ENCODE measurements around the gene HOXD3. TPM values are rescaled to one million over a fixed set of nuclear protein-coding genes. Genes with fewer than 3 reads are reported as not detected.

Gene HOXD3
- polyA plus RNA-seq, 1 donor: 3.9 TPM

GRCh38 chr2:176184749-176185148 lies 27.6 kb downstream of the HOXD3 start:
- Histone ChIP-seq H3K36me3 (ENCODE audit: control insufficient read depth, insufficient read depth, low read length) (no peaks in the 10 kb centered on the region), H3K4me1 (ENCODE audit: control insufficient read depth, insufficient read depth, low read length) (peaks cover 11% of the 10 kb centered on the region), H3K27me3 (ENCODE audit: control insufficient read depth, insufficient read depth, low read length) (peaks cover 80% of the 10 kb centered on the region), H3K27ac (ENCODE audit: low read length) (no peak overlapping the region), H3K4me3 (ENCODE audit: low read length) (no peak overlapping the region), H3K9me3 (ENCODE audit: control insufficient read depth, low read depth, low read length) (peaks cover 4% of the 10 kb centered on the region)
- DNase-seq: no peak
- WGBS (ENCODE audit: insufficient coverage, low lambda C conversion rate): no CpG with 5 or more reads among the region's 2 CpGs

- DNase-seq: no peak
- WGBS (ENCODE audit: insufficient coverage, low lambda C conversion rate): no CpG with 5 or more reads among the region's 2 CpGs
- Histone ChIP-seq H3K36me3 (ENCODE audit: control insufficient read depth, insufficient read depth, low read length) (no peaks in the 10 kb centered on the region), H3K9me3 (ENCODE audit: control insufficient read depth, low read depth, low read length) (peaks cover 4% of the 10 kb centered on the region), H3K27ac (ENCODE audit: low read length) (no peak overlapping the region), H3K4me3 (ENCODE audit: low read length) (no peak overlapping the region), H3K4me1 (ENCODE audit: control insufficient read depth, insufficient read depth, low read length) (peaks cover 14% of the 10 kb centered on the region), H3K27me3 (ENCODE audit: control insufficient read depth, insufficient read depth, low read length) (peaks cover 81% of the 10 kb centered on the region)
Observed at GRCh38 chr2:176186024-176186423, 28.9 kb downstream of the HOXD3 start.

DNA sequence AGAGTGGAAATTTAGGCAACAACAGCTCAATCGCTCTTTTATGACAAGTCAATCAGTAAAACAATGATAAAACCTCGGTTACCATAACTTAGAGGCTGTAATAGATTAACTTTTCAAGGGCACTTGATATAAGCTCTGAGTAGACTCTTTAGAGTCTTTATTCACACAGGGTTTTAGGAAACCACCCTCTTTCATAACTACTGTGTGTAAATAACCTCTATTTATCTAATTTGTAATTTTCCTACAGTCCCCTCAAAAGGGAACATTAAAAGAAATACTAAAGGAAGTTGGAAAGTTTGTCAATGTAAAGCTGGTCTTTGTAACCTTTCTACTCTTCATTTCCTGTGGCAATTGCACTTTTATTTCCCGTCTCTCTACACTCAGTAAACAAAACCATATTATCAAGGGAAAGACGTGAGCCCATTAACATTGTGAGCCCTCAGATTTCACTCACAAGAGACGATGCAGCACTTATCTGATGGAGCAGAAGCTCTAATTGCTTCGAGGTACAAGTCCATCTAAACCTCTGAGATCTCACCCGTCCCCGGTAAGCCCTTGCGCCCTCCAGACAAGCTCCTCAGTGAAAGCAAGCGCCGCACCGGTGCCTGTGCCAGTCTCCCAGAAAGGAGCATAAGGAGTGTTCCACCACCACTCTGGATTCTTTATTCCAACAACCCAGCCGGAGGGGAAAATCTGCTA lies 30.2 kb downstream of the HOXD3 start:
- Histone ChIP-seq H3K9me3 (ENCODE audit: control insufficient read depth, low read depth, low read length) (peaks cover 4% of the 10 kb centered on the region), H3K27me3 (ENCODE audit: control insufficient read depth, insufficient read depth, low read length) (peaks cover 84% of the 10 kb centered on the region), H3K4me1 (ENCODE audit: control insufficient read depth, insufficient read depth, low read length) (peaks cover 14% of the 10 kb centered on the region), H3K27ac (ENCODE audit: low read length) (peak overlapping the region; percentile 60), H3K36me3 (ENCODE audit: control insufficient read depth, insufficient read depth, low read length) (no peaks in the 10 kb centered on the region), H3K4me3 (ENCODE audit: low read length) (peak overlapping the region; percentile 62)
- WGBS (ENCODE audit: insufficient coverage, low lambda C conversion rate): no CpG with 5 or more reads among the region's 13 CpGs
- peak in 1 of 2 donors; percentile 68 for DNase-seq

DNA sequence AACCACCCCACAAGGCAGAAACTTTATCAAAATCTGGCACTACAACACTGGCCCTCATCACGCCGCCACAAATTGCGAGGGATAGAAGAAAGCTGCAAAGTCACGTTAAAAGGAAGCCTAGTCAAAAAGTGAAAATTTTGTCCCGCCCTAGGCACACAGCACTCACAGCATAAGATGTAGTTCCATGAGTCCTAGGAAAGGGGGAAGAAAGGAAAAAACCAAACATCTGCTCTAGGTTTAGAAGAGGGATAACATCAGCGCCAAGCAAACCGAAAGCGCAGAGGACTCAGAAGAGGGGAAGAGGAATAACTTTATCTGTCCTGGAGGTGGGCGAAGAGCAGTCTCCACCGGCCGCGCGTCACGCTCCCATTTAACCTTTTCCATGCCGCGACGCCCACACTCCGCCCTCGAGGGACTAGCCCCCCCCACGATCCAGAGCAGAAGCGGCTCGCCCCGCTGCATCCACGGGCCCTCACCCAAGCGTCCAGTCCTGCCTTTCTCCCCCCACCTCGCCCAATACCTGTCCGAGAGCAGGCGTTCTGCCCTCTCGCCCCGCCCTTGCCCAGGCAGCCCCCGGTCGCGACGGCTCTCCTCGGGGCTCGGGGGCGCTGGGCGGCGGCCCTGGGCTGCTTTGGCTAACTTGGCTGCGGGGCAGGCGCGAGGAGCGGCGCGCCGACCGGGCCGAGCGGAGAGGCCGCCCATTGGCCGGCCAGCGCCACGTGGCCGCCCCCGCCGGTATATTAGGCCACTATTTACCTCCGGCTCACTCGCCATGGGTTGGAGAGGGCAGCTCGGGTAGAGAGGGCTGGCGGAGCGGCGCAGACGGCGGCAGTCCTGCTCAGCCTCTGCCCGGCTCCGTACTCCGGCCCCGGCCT lies 31.0 kb downstream of the HOXD3 start, which contains the start of gene HOXD1:
Gene HOXD1 (plus strand): TSS at position 770 of the 875 bp plus-strand sequence. CDS start 134 bp downstream, outside the sequence.
- H3K4me1 ChIP-seq (ENCODE audit: control insufficient read depth, insufficient read depth, low read length): peaks cover 14% of the 10 kb centered on the region
- H3K4me3 ChIP-seq (ENCODE audit: low read length): peak within 1 kb of the TSS; percentile 62
- peak in 1 of 2 donors; percentile 67 for DNase-seq
- WGBS (ENCODE audit: insufficient coverage, low lambda C conversion rate): 0% methylated on average over 2 of the region's 68 CpGs
- H3K27ac ChIP-seq (ENCODE audit: low read length): peak within 1 kb of the TSS; percentile 60
- H3K36me3 ChIP-seq (ENCODE audit: control insufficient read depth, insufficient read depth, low read length): no peaks in the 10 kb centered on the region
- peaks cover 4% of the 10 kb centered on the region for H3K9me3 ChIP-seq (ENCODE audit: control insufficient read depth, low read depth, low read length)
- peaks cover 83% of the 10 kb centered on the region for H3K27me3 ChIP-seq (ENCODE audit: control insufficient read depth, insufficient read depth, low read length)

- peak in 1 of 2 donors; percentile 52 for DNase-seq
- Histone ChIP-seq H3K4me1 (ENCODE audit: control insufficient read depth, insufficient read depth, low read length) (peaks cover 14% of the 10 kb centered on the region), H3K27me3 (ENCODE audit: control insufficient read depth, insufficient read depth, low read length) (peaks cover 77% of the 10 kb centered on the region), H3K27ac (ENCODE audit: low read length) (peak overlapping the region; percentile 60), H3K9me3 (ENCODE audit: control insufficient read depth, low read depth, low read length) (peaks cover 4% of the 10 kb centered on the region), H3K4me3 (ENCODE audit: low read length) (peak overlapping the region; percentile 62), H3K36me3 (ENCODE audit: control insufficient read depth, insufficient read depth, low read length) (no peaks in the 10 kb centered on the region)
- WGBS (ENCODE audit: insufficient coverage, low lambda C conversion rate): no CpG with 5 or more reads among the region's 98 CpGs
Observed at GRCh38 chr2:176188774-176189680, 31.9 kb downstream of the HOXD3 start.

DNA sequence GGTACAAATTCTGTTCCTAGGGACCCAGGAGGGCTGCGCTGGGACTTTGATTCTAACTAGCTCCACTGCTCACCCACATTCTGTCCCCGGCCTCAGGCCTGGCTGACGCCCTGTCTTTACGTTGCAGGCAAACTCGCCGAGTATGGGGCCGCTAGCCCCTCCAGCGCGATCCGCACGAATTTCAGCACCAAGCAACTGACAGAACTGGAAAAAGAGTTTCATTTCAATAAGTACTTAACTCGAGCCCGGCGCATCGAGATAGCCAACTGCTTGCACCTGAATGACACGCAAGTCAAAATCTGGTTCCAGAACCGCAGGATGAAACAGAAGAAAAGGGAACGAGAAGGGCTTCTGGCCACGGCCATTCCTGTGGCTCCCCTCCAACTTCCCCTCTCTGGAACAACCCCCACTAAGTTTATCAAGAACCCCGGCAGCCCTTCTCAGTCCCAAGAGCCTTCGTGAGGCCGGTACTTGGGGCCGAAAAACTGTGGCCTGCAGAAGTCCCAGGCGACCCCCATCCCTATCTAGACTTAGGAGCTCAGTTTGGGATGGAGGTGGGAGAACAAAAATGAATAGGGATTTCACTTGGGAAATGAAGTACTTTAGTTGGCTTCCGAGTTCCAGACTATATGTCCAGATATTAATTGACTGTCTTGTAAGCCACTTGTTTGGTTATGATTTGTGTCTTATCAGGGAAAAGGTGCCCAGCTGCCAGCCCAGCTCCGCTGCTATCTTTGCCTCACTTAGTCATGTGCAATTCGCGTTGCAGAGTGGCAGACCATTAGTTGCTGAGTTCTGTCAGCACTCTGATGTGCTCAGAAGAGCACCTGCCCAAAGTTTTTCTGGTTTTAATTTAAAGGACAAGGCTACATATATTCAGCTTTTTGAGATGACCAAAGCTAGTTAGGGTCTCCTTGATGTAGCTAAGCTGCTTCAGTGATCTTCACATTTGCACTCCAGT lies 32.9 kb downstream of the HOXD3 start:
- H3K36me3 ChIP-seq (ENCODE audit: control insufficient read depth, insufficient read depth, low read length): no peaks in the 10 kb centered on the region
- peaks cover 14% of the 10 kb centered on the region for H3K4me1 ChIP-seq (ENCODE audit: control insufficient read depth, insufficient read depth, low read length)
- H3K27ac ChIP-seq (ENCODE audit: low read length): no peak overlapping the region
- DNase-seq: peak in 1 of 2 donors; percentile 19
- peak overlapping the region; percentile 47 for H3K4me3 ChIP-seq (ENCODE audit: low read length)
- peaks cover 77% of the 10 kb centered on the region for H3K27me3 ChIP-seq (ENCODE audit: control insufficient read depth, insufficient read depth, low read length)
- no CpG with 5 or more reads among the region's 28 CpGs for WGBS (ENCODE audit: insufficient coverage, low lambda C conversion rate)
- H3K9me3 ChIP-seq (ENCODE audit: control insufficient read depth, low read depth, low read length): peaks cover 4% of the 10 kb centered on the region

DNA sequence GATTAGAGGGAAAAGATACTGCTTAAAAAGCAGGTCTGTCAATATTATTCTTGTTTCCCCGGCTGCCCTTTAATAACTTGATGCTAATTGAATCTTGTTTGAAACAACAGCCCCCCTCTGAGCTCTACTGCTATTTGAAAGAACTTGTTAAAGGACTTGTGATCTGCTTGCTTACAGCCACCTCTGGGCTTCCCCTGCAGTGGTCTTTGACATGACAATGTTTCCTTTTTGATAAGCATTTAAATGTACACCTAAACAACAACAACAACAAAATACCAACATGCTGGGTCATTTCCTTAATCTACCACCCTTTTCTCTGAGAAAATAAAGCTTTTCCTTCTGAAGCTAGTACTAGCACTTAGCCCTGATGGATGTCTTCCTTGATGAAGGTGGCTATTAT lies 35.2 kb downstream of the HOXD3 start:
- H3K27me3 ChIP-seq (ENCODE audit: control insufficient read depth, insufficient read depth, low read length): peaks cover 67% of the 10 kb centered on the region
- no peak for DNase-seq
- no peaks in the 10 kb centered on the region for H3K36me3 ChIP-seq (ENCODE audit: control insufficient read depth, insufficient read depth, low read length)
- H3K9me3 ChIP-seq (ENCODE audit: control insufficient read depth, low read depth, low read length): peaks cover 4% of the 10 kb centered on the region
- no peak overlapping the region for H3K27ac ChIP-seq (ENCODE audit: low read length)
- peaks cover 10% of the 10 kb centered on the region for H3K4me1 ChIP-seq (ENCODE audit: control insufficient read depth, insufficient read depth, low read length)
- no peak overlapping the region for H3K4me3 ChIP-seq (ENCODE audit: low read length)
- no CpG with 5 or more reads among the region's 1 CpG for WGBS (ENCODE audit: insufficient coverage, low lambda C conversion rate)

DNA sequence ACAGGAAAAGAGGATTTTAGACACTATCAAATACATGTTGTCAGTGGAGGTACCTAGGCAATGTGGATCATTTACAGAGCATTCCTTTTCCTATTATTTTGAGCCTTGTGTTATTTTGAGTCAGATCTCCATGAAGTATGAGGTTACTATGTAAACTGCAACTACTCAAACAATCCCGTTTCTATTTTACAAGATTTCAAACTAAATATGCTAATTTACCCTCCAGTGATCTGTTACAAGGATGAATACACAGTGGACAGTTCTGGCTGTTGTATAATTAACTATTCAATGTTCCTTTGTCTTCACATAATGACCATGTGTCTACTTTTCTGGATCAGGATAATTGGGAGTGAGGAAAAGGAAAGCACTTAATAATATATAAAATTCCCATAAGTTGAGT lies 35.9 kb downstream of the HOXD3 start:
- H3K27ac ChIP-seq (ENCODE audit: low read length): no peak overlapping the region
- H3K27me3 ChIP-seq (ENCODE audit: control insufficient read depth, insufficient read depth, low read length): peaks cover 60% of the 10 kb centered on the region
- no CpG with 5 or more reads among the region's 1 CpG for WGBS (ENCODE audit: insufficient coverage, low lambda C conversion rate)
- peaks cover 10% of the 10 kb centered on the region for H3K4me1 ChIP-seq (ENCODE audit: control insufficient read depth, insufficient read depth, low read length)
- no peaks in the 10 kb centered on the region for H3K36me3 ChIP-seq (ENCODE audit: control insufficient read depth, insufficient read depth, low read length)
- H3K9me3 ChIP-seq (ENCODE audit: control insufficient read depth, low read depth, low read length): peaks cover 4% of the 10 kb centered on the region
- no peak for DNase-seq
- no peak overlapping the region for H3K4me3 ChIP-seq (ENCODE audit: low read length)

- Histone ChIP-seq H3K27ac (ENCODE audit: low read length) (no peak overlapping the region), H3K36me3 (ENCODE audit: control insufficient read depth, insufficient read depth, low read length) (no peaks in the 10 kb centered on the region), H3K27me3 (ENCODE audit: control insufficient read depth, insufficient read depth, low read length) (peaks cover 16% of the 10 kb centered on the region)
Observed at GRCh38 chr2:176199902-176200301, 42.8 kb downstream of the HOXD3 start.

More at GRCh38 chr2:176199902-176200301, 42.8 kb downstream of the HOXD3 start:
- no peak for DNase-seq
- H3K4me1 ChIP-seq (ENCODE audit: control insufficient read depth, insufficient read depth, low read length): no peaks in the 10 kb centered on the region
- H3K4me3 ChIP-seq (ENCODE audit: low read length): no peak overlapping the region
- H3K9me3 ChIP-seq (ENCODE audit: control insufficient read depth, low read depth, low read length): no peaks in the 10 kb centered on the region

Measured in large intestine (tissue), 3 donors.